ENCODE results near the gene ST3GAL6. TPM values are rescaled to one million over a fixed set of nuclear protein-coding genes. Genes with fewer than 3 reads are reported as not detected.

Gene ST3GAL6
- total RNA-seq, 2 experiments from 2014 or later: 0.25 to 3.0 TPM

DNA sequence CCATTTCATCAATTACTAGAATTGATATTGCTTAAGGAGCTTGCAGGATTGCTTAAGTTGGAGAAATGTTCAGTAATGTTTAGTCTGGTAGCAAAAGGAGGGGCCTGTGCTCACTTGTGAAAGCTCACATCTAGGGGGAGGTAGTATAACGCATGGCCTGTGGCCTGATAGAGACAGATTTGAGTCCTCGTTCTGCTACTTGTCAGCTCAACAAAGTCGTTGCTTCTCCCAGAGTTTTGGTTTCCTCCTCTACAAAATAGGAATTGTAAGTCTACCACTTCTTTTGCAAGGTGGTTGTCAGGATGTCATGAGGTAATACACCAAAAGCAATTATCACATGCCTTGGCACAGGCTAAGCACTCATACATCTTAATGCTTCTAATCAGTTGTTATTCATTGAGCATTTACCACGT lies 1.3 kb downstream of the ST3GAL6 start:
- Histone ChIP-seq H3K4me2 (ENCODE audit: low read length) (peak overlapping the region; percentile 36), H3K4me3 (ENCODE audit: low read depth, low read length, poor library complexity, severe bottlenecking) (peak overlapping the region; percentile 46), H3K79me2 (ENCODE audit: insufficient read depth, low read depth, low read length) (no peaks in the 10 kb centered on the region), H4K20me1 (ENCODE audit: insufficient read depth, low read length) (no peaks in the 10 kb centered on the region), H3K9me3 (ENCODE audit: low read length) (no peaks in the 10 kb centered on the region), H3K27ac (ENCODE audit: low read depth, low read length, poor library complexity, severe bottlenecking) (no peak overlapping the region), H3K9me2 (ENCODE audit: insufficient read depth, low read length) (no peaks in the 10 kb centered on the region), H2AFZ (ENCODE audit: low read length) (no peak overlapping the region), H3K36me3 (ENCODE audit: insufficient read depth, low read length) (no peaks in the 10 kb centered on the region), H3K4me1 (ENCODE audit: insufficient read depth, low read length, poor library complexity, severe bottlenecking) (peaks cover 16% of the 10 kb centered on the region)
- TF ChIP-seq, protein P1, sequence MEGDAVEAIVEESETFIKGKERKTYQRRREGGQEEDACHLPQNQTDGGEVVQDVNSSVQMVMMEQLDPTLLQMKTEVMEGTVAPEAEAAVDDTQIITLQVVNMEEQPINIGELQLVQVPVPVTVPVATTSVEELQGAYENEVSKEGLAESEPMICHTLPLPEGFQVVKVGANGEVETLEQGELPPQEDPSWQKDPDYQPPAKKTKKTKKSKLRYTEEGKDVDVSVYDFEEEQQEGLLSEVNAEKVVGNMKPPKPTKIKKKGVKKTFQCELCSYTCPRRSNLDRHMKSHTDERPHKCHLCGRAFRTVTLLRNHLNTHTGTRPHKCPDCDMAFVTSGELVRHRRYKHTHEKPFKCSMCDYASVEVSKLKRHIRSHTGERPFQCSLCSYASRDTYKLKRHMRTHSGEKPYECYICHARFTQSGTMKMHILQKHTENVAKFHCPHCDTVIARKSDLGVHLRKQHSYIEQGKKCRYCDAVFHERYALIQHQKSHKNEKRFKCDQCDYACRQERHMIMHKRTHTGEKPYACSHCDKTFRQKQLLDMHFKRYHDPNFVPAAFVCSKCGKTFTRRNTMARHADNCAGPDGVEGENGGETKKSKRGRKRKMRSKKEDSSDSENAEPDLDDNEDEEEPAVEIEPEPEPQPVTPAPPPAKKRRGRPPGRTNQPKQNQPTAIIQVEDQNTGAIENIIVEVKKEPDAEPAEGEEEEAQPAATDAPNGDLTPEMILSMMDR (conservative IDR thresholded peaks at IDR 0.05; ENCODE audit: low read length): no peak
- no peak for TF ChIP-seq EZH2phosphoT487 (IDR thresholded peaks at IDR 0.05; ENCODE audit: borderline replicate concordance, low read depth, low read length)
- CTCF ChIA-PET (ENCODE audit: unreplicated experiment): no interaction called here
- intact Hi-C loops (cut with micrococcal nuclease; ENCODE audit: unreplicated experiment): no loop called here
- DNase-seq (ENCODE audit: low spot score): no peak
- POLR2A ChIA-PET: interaction anchor here (0.6 to 1.0 kb wide), 2 partner anchors 8 to 16 kb away, joined by 3 read pairs; no protein-coding TSS in a partner anchor
- no TSS peak for BruUV-seq (replicated peaks)

DNA sequence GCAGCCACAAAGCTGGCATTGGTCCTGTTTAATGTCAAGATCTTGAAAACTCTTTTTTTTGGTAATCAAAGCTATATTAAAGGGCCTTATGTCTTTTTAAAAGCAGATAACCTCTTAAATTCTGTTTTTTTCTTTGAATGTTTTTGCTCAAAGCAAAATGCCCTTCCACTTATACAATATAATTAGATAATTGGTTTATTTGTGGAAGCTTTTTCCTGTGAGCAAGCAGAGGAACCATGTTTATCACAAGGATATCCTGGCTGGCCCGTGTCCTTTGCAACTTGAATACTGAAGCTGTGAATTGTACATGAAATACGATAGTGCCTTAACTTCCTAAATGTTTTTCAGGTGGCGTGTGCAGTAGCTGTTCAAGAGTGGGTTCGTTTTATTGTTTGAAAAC lies 2.6 kb downstream of the ST3GAL6 start:
- no TSS peak for BruUV-seq (replicated peaks)
- H3K4me1 ChIP-seq (ENCODE audit: insufficient read depth, low read length, poor library complexity, severe bottlenecking): peaks cover 17% of the 10 kb centered on the region
- H3K4me2 ChIP-seq (ENCODE audit: low read length): no peak overlapping the region
- ChIA-PET CTCF (ENCODE audit: unreplicated experiment) (no interaction called here), POLR2A (interaction anchor here (0.7 kb wide), 1 partner anchor 134 kb away, joined by 3 read pairs; no protein-coding TSS in a partner anchor)
- H3K9me3 ChIP-seq (ENCODE audit: low read length): no peaks in the 10 kb centered on the region
- H2AFZ ChIP-seq (ENCODE audit: low read length): no peak overlapping the region
- H3K9me2 ChIP-seq (ENCODE audit: insufficient read depth, low read length): no peaks in the 10 kb centered on the region
- H3K79me2 ChIP-seq (ENCODE audit: insufficient read depth, low read depth, low read length): no peaks in the 10 kb centered on the region
- TF ChIP-seq, protein P1 (conservative IDR thresholded peaks at IDR 0.05; ENCODE audit: low read length): no peak
- no peak for TF ChIP-seq EZH2phosphoT487 (IDR thresholded peaks at IDR 0.05; ENCODE audit: borderline replicate concordance, low read depth, low read length)
- H4K20me1 ChIP-seq (ENCODE audit: insufficient read depth, low read length): no peaks in the 10 kb centered on the region
- no peaks in the 10 kb centered on the region for H3K36me3 ChIP-seq (ENCODE audit: insufficient read depth, low read length)
- intact Hi-C loops (cut with micrococcal nuclease; ENCODE audit: unreplicated experiment): no loop called here
- no peak overlapping the region for H3K4me3 ChIP-seq (ENCODE audit: low read depth, low read length, poor library complexity, severe bottlenecking)
- no peak for DNase-seq (ENCODE audit: low spot score)
- H3K27ac ChIP-seq (ENCODE audit: low read depth, low read length, poor library complexity, severe bottlenecking): peak overlapping the region; percentile 34

DNA sequence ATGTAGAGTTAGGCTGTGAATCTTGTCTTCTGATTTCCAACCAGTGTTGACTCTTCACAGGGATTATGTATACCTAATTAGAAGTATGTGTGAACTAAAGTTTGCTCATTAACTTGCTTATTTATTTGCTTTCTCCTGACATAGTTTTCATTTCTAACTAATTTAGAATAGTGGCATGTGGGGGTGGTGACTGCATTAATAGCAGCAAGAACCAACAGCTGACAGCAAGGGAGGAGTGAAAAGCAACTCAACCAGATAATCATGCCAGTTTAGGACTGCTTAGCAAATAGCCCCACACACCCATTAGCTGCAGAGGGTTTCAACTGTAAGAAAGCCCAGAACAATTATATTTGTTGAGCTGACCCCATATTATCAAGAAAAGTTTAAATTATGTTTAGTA lies 3.8 kb downstream of the ST3GAL6 start:
- H3K9me2 ChIP-seq (ENCODE audit: insufficient read depth, low read length): no peaks in the 10 kb centered on the region
- H4K20me1 ChIP-seq (ENCODE audit: insufficient read depth, low read length): no peaks in the 10 kb centered on the region
- peak overlapping the region; percentile 15 for H3K27ac ChIP-seq (ENCODE audit: low read depth, low read length, poor library complexity, severe bottlenecking)
- DNase-seq (ENCODE audit: low spot score): no peak
- POLR2A ChIA-PET: no interaction called here
- no peak overlapping the region for H3K4me3 ChIP-seq (ENCODE audit: low read depth, low read length, poor library complexity, severe bottlenecking)
- CTCF ChIA-PET (ENCODE audit: unreplicated experiment): no interaction called here
- H3K4me1 ChIP-seq (ENCODE audit: insufficient read depth, low read length, poor library complexity, severe bottlenecking): peaks cover 12% of the 10 kb centered on the region
- H2AFZ ChIP-seq (ENCODE audit: low read length): no peak overlapping the region
- no peaks in the 10 kb centered on the region for H3K36me3 ChIP-seq (ENCODE audit: insufficient read depth, low read length)
- no peaks in the 10 kb centered on the region for H3K79me2 ChIP-seq (ENCODE audit: insufficient read depth, low read depth, low read length)
- intact Hi-C loops (cut with micrococcal nuclease; ENCODE audit: unreplicated experiment): no loop called here
- TF ChIP-seq, protein P1 (conservative IDR thresholded peaks at IDR 0.05; ENCODE audit: low read length): no peak
- TF ChIP-seq EZH2phosphoT487 (IDR thresholded peaks at IDR 0.05; ENCODE audit: borderline replicate concordance, low read depth, low read length): no peak
- no peaks in the 10 kb centered on the region for H3K9me3 ChIP-seq (ENCODE audit: low read length)
- H3K4me2 ChIP-seq (ENCODE audit: low read length): no peak overlapping the region
- BruUV-seq (replicated peaks): no TSS peak

Data from OCI-LY7 (cell line).